HepG2 (cell line): ENCODE results near the gene H6PD.

Experiments used
- CTCF ChIP-seq: sonication (generic); formaldehyde crosslinking; IDR thresholded peaks from 2 replicates; pipeline ENCODE4 v1.5.0; 2020; ENCODE audit warnings: mild to moderate bottlenecking, missing genetic modification reagents, moderate library complexity
- EP300 ChIP-seq, 3 experiments: sonication (generic) in 1 of 3; formaldehyde crosslinking in 1 of 3; IDR thresholded peaks; 2 replicates each; pipeline versions ENCODE4 v1.5.1 to v1.6.1; 2011 to 2020; ENCODE audit warnings: low read depth in 2 of 3, low read length in 2 of 3, borderline replicate concordance in 1 of 3, improper control_type of control experiment in 1 of 3, mild to moderate bottlenecking in 1 of 3, missing genetic modification reagents in 1 of 3, moderate library complexity in 1 of 3
- MAX ChIP-seq: IDR thresholded peaks from 2 replicates; pipeline ENCODE4 v1.6.1; 2012; ENCODE audit warnings: inconsistent platforms
- POLR2A ChIP-seq, 2 experiments: IDR thresholded peaks; 2 replicates each; pipeline ENCODE4 v1.6.1; 2011; ENCODE audit warnings: low read depth in 2 of 2, low read length in 2 of 2, mild to moderate bottlenecking in 1 of 2, moderate library complexity in 1 of 2; ENCODE audit not compliant: insufficient read depth in 1 of 2
- POLR2AphosphoS5 ChIP-seq: IDR thresholded peaks from 2 replicates; pipeline ENCODE4 v1.6.1; 2012; ENCODE audit warnings: low read depth, low read length
- REST ChIP-seq, 2 experiments: IDR thresholded peaks; 2 replicates each; pipeline ENCODE4 v1.6.1; 2011 to 2012; ENCODE audit warnings: low read length in 2 of 2, borderline replicate concordance in 1 of 2, low read depth in 1 of 2, mild to moderate bottlenecking in 1 of 2, moderate library complexity in 1 of 2
- SRSF9 ChIP-seq: fragments of 200-400 bp; formaldehyde crosslinking; IDR thresholded peaks from 2 replicates; pipeline ENCODE4 v1.6.1; 2018; ENCODE audit warnings: borderline replicate concordance, mild to moderate bottlenecking, low read depth, low read length; ENCODE audit not compliant: insufficient read depth, poor library complexity, severe bottlenecking
- ZNF143 ChIP-seq: sonication (generic); formaldehyde crosslinking; IDR thresholded peaks from 2 replicates; pipeline ENCODE4 v1.4.0; 2020; ENCODE audit warnings: missing genetic modification reagents

- no peak for TF ChIP-seq CTCF (CRISPR knock-in tag)
- no peak for TF ChIP-seq SRSF9
- no peak for TF ChIP-seq POLR2AphosphoS5
- TF ChIP-seq POLR2A (IDR thresholded peaks at IDR 0.05; ENCODE audit: insufficient read depth in 1 of 2, low read depth in 2 of 2, low read length in 2 of 2): no peak
- no peak for TF ChIP-seq MAX
- no peak for TF ChIP-seq EP300 (IDR thresholded peaks at IDR 0.05; ENCODE audit: low read depth in 2 of 2, low read length in 2 of 2)
- no peak for TF ChIP-seq EP300 (CRISPR knock-in tag; IDR thresholded peaks at IDR 0.05; ENCODE audit: borderline replicate concordance)
- TF ChIP-seq REST (IDR thresholded peaks at IDR 0.05; ENCODE audit: borderline replicate concordance in 1 of 2, low read depth in 1 of 2, low read length in 2 of 2): no peak
- TF ChIP-seq ZNF143 (CRISPR knock-in tag): no peak
Measured at GRCh38 chr1:9306006-9306405, 71.4 kb downstream of the H6PD start.
